Liver (tissue), 3 donors: ENCODE data around the gene PELI2.

Source experiments
- ATF3 ChIP-seq: IDR thresholded peaks from 2 replicates; pipeline ENCODE4 v1.6.1; 2016; ENCODE audit warnings: antibody characterized with exemption
- EGR1 ChIP-seq, 2 donors: IDR thresholded peaks; 2 replicates each; pipeline ENCODE4 v1.6.1; 2016 to 2018; ENCODE audit warnings: antibody characterized with exemption in 2 of 2, low read depth in 2 of 2
- JUND ChIP-seq, 2 donors: IDR thresholded peaks; 2 replicates each; pipeline ENCODE4 v1.6.1; 2016; ENCODE audit warnings: antibody characterized with exemption in 2 of 2
- MAX ChIP-seq: IDR thresholded peaks from 2 replicates; pipeline ENCODE4 v1.6.1; 2016; ENCODE audit warnings: antibody characterized with exemption
- RAD21 ChIP-seq, 2 donors: IDR thresholded peaks; 2 replicates each; pipeline ENCODE4 v1.6.1; 2016; ENCODE audit warnings: antibody characterized with exemption in 2 of 2, mild to moderate bottlenecking in 2 of 2
- RXRA ChIP-seq, 2 donors: IDR thresholded peaks; 2 replicates each; pipeline ENCODE4 v1.6.1; 2017 to 2018; ENCODE audit warnings: antibody characterized with exemption in 2 of 2, mild to moderate bottlenecking in 1 of 2
- SP1 ChIP-seq: IDR thresholded peaks from 2 replicates; pipeline ENCODE4 v1.6.1; 2018; ENCODE audit warnings: antibody characterized with exemption, mild to moderate bottlenecking
- TAF1 ChIP-seq: conservative IDR thresholded peaks from 2 replicates; pipeline ENCODE4 v1.6.1; 2016; ENCODE audit warnings: antibody characterized with exemption, mild to moderate bottlenecking
- YY1 ChIP-seq: IDR thresholded peaks from 2 replicates; pipeline ENCODE4 v1.6.1; 2016; ENCODE audit warnings: antibody characterized with exemption, mild to moderate bottlenecking
- TF ChIP-seq, protein P1 (sequence below): fragments of 150-350 bp; IDR thresholded peaks from 2 replicates; pipeline ENCODE4 v1.5.1; 2017; ENCODE audit warnings: improper control_type of control experiment, low read depth, low read length; ENCODE audit not compliant: missing input control
- TF ChIP-seq, protein P2 (sequence below): IDR thresholded peaks from 2 replicates; pipeline ENCODE4 v1.6.1; 2016; ENCODE audit warnings: antibody characterized with exemption, mild to moderate bottlenecking
- TF ChIP-seq, protein P3 (sequence below): IDR thresholded peaks from 2 replicates; pipeline ENCODE4 v1.6.1; 2016; ENCODE audit warnings: antibody characterized with exemption
- donor health status: healthy.
- donor health status: healthy.

- TF ChIP-seq, protein P1, sequence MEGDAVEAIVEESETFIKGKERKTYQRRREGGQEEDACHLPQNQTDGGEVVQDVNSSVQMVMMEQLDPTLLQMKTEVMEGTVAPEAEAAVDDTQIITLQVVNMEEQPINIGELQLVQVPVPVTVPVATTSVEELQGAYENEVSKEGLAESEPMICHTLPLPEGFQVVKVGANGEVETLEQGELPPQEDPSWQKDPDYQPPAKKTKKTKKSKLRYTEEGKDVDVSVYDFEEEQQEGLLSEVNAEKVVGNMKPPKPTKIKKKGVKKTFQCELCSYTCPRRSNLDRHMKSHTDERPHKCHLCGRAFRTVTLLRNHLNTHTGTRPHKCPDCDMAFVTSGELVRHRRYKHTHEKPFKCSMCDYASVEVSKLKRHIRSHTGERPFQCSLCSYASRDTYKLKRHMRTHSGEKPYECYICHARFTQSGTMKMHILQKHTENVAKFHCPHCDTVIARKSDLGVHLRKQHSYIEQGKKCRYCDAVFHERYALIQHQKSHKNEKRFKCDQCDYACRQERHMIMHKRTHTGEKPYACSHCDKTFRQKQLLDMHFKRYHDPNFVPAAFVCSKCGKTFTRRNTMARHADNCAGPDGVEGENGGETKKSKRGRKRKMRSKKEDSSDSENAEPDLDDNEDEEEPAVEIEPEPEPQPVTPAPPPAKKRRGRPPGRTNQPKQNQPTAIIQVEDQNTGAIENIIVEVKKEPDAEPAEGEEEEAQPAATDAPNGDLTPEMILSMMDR: no peak
- no peak for TF ChIP-seq EGR1 (IDR thresholded peaks at IDR 0.05; ENCODE audit: low read depth in 2 of 2)
- no peak for TF ChIP-seq SP1
- no peak for TF ChIP-seq ATF3
- TF ChIP-seq, protein P2, sequence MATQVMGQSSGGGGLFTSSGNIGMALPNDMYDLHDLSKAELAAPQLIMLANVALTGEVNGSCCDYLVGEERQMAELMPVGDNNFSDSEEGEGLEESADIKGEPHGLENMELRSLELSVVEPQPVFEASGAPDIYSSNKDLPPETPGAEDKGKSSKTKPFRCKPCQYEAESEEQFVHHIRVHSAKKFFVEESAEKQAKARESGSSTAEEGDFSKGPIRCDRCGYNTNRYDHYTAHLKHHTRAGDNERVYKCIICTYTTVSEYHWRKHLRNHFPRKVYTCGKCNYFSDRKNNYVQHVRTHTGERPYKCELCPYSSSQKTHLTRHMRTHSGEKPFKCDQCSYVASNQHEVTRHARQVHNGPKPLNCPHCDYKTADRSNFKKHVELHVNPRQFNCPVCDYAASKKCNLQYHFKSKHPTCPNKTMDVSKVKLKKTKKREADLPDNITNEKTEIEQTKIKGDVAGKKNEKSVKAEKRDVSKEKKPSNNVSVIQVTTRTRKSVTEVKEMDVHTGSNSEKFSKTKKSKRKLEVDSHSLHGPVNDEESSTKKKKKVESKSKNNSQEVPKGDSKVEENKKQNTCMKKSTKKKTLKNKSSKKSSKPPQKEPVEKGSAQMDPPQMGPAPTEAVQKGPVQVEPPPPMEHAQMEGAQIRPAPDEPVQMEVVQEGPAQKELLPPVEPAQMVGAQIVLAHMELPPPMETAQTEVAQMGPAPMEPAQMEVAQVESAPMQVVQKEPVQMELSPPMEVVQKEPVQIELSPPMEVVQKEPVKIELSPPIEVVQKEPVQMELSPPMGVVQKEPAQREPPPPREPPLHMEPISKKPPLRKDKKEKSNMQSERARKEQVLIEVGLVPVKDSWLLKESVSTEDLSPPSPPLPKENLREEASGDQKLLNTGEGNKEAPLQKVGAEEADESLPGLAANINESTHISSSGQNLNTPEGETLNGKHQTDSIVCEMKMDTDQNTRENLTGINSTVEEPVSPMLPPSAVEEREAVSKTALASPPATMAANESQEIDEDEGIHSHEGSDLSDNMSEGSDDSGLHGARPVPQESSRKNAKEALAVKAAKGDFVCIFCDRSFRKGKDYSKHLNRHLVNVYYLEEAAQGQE: no peak
- no peak for TF ChIP-seq YY1
- TF ChIP-seq TAF1: no peak
- TF ChIP-seq, protein P3, sequence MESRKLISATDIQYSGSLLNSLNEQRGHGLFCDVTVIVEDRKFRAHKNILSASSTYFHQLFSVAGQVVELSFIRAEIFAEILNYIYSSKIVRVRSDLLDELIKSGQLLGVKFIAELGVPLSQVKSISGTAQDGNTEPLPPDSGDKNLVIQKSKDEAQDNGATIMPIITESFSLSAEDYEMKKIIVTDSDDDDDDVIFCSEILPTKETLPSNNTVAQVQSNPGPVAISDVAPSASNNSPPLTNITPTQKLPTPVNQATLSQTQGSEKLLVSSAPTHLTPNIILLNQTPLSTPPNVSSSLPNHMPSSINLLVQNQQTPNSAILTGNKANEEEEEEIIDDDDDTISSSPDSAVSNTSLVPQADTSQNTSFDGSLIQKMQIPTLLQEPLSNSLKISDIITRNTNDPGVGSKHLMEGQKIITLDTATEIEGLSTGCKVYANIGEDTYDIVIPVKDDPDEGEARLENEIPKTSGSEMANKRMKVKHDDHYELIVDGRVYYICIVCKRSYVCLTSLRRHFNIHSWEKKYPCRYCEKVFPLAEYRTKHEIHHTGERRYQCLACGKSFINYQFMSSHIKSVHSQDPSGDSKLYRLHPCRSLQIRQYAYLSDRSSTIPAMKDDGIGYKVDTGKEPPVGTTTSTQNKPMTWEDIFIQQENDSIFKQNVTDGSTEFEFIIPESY: no peak
- no peak for TF ChIP-seq RAD21 (IDR thresholded peaks at IDR 0.05)
- no peak for TF ChIP-seq MAX
- TF ChIP-seq RXRA (IDR thresholded peaks at IDR 0.05): no peak
- no peak for TF ChIP-seq JUND (IDR thresholded peaks at IDR 0.05)
These were observed 223.7 kb downstream of the PELI2 start for GRCh38 chr14:56341766-56342493.
